ENCODE data around the gene ACER1.
A peak's percentile ranks its signal among the peaks of the same experiment; 100 is the strongest.
"Not testable (repeated sequence)": the region's sequence is repeated elsewhere in the genome, so short reads cannot be mapped to it uniquely, and the experiment has no call there.

ACER1 gene

GRCh38 chr19:6286676-6287075 lies 46.7 kb downstream of the ACER1 start:
- no peak for DNase-seq

DNA sequence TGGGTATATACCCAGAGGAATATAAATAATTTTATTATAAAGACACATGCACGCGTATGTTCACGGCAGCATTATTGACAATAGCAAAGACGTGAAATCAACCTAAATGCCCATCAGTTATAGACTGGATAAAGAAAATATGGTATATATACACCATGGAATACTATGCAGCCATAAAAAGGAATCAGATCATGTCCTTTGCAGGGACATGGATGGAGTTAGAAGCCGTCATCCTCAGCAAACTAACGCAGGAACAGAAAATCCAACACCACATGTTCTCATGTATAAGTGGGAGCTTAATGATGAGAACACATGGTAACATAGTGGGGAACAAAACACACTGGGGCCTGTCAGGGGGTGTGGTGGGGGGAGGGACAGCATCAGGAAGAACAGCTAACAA lies 51.0 kb downstream of the ACER1 start:
- DNase-seq: not testable (repeated sequence)

DNA sequence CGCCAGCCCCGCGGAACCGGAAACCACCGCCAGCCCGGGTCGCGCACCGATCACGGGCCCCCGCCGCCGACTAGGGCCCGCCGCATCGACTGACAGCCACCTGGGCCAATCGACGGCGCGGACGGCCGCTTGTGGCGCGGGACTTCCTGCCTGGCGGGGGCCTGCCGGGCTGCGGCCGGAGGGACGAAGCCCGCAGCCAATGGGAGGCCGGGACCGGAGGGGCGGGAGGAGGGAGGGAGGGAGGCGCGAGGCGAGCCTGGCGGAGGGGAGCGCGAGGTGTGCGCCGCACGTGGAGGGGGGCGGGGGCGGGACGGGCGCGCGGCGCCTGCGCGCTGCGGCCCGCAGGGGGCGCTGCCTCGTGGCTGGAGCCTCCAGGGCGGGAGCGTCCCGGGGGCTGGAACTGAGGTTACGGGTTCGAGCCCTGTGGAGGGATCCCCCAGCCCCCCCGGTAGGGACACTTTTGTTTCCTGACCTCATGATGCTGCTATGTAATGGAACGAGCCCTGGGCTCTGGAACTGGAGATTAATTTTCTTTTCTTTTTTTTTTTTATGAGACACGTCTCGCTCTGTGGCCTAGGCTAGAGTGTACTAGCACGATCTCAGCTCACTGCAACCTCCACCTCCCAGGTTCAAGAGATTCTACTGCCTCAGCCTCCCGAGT lies 53.4 kb downstream of the ACER1 start, which contains the start of gene MLLT1:
TSS of gene MLLT1 (minus strand) at position 45 of the 661 bp plus-strand sequence. CDS start 191 bp downstream, outside the sequence.
- DNase-seq: peak; percentile 95

GRCh38 chr19:6279620-6279930 lies 53.8 kb downstream of the ACER1 start:
- no peak for DNase-seq

DNA sequence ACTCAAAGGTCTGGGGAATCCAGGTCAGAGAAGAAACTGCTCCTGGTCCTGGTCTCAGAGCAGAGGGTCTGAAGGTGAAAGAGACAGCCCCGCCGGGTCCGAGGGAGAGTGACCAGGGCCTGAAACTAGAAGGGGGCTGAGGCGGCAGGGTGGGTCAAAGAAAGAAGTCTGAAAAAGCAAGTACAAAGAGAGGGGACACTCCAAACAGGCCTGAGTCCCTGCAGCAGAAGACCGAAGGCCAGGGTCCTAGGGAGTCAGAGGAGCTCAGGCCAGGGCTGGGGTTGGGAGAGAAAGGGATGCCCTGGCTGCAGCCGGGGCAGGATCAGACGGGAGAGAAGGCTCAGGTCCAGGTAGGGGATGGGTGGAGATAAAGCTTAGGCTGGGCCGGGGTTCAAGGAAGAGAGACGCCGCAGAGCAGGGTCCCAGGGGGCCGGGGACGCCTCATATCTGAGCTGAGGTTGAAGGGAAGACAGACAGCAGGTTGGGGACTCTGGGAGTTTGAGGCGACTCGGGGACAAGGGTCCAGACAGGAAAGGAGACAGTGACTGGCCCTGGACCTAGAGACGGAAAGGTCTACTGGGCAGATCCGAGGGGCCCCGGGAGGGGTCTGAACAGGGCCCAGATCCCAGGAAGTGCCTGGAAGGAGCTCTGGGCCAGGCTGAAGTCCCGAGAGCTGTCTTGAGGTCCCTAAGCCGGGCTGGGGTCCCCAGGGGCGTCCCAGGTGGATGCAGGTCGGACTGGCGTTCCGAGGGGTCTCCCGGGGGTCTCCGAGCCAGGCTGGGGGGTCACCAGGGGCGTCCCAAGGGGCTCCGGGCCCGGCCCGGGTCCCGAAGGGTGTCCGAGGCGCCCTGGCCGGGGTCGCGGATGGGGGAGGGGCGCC lies 54.4 kb downstream of the ACER1 start:
- DNase-seq: no peak

- no peak for DNase-seq
These were observed 55.4 kb downstream of the ACER1 start for GRCh38 chr19:6278051-6278450.

DNA sequence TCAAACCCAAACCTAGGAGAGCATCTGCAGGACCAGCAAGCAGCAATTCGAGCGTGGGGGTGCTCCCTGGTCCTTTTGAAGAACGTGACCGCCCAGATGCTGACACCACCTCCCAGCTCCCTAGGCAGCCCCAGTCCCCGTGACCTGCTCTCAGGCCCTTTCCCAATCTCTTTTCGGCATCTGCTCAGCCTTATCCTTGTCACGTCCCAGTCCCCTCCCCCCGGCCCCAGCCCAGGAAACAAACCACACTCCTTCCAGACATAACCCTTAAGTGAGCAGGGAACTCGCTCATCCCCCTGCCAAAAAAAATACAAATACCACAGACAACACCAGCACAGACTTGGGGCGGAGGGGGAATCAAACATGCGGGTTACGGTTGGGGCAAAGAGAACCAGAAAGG lies 57.0 kb downstream of the ACER1 start:
- no peak for DNase-seq

GRCh38 chr19:6275170-6275744 lies 58.2 kb downstream of the ACER1 start:
- no peak for DNase-seq

DNA sequence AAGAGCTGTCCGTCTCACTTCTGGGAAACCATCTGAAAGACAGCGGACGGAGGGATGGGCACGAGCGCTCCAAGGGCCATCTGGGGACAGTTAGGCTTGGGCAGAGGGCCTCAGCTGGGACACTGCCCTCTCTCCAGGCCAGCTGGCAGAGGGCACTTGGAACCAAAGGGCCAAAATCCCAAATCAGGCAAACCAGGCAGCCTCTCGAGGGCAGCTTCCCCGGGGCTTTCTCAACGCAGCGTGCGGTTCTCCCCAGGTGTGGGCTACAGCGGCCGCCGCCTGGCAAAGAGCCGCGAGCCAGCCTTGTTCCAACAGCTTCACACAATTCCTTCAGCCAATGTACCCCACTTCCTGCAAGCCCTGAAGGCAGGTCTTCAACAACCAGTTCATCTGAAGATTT lies 58.7 kb downstream of the ACER1 start:
- no peak for DNase-seq

DNA sequence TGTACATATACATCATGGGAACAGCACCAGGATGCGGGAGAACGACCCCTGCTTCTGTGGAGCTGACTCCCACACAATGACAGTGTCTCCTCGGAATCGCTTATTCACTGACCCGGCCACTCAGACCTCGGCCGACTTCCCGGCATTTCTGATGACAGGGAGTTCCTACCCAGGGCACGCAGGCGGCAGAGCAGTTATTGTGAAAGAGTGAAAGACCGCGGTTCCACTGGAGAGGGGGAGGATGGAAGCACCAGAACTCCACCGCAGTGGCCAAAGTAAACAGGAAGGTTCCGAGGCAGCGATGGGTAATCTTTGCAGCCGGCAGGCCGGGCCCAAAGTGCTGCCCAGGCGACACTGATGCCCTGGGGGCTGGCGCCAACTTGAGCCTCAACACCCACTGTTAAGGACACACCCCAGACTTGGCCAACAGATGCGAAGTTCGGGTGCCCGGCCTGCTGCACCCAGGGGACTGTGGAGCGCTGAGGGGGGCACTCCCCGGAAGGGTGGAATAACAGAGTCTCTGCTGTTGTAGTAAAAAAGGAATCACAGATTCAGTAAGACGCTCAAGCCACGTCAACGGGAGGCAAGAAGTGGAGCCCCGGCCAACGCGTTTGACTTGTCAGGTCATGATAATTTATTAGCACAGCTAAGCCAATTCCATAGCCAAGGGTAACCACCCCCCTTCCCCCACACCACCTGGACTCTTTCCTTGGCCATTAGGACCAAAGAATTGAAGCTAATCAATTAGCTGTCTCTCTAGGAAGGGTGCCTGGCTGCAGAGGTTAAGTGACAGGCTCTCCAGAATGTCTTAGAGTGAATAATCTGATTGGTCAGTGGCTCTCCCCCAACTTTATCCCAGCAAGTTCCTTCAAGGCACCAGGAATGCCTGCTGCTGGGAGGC lies 59.5 kb downstream of the ACER1 start:
- peak; percentile 73 for DNase-seq

DNA sequence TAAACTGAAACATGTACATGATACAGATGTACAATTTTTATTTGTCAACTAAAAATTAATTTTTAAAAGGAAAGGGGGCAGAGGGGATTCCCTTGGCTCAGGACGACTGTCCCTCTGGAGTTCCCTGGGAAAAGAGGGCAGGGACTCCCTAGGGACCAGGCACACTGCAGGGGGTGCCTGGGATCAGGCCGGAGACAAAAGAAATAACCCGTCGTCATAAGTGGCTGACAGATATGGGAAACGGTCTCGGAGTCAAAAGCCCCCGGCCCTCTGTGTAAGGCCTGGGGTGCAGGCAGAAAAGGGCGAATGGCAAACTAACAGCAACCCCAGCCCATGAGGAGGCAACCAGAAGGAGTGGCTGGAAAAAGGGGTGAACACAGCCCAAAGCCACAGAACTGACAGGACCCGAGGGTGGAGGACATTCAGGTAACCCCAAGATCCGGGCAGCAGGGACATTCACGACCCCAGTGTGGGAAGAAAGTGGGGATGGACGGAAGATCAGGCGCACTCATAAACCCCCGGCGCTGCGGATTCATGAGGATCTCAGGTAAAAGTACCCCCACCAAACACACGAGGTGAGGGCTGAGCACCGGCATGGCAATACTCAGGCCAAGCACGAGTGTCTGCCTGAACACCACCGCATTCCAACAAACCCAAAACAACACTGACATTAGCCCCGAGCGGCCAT lies 60.4 kb downstream of the ACER1 start:
- no peak for DNase-seq

DNA sequence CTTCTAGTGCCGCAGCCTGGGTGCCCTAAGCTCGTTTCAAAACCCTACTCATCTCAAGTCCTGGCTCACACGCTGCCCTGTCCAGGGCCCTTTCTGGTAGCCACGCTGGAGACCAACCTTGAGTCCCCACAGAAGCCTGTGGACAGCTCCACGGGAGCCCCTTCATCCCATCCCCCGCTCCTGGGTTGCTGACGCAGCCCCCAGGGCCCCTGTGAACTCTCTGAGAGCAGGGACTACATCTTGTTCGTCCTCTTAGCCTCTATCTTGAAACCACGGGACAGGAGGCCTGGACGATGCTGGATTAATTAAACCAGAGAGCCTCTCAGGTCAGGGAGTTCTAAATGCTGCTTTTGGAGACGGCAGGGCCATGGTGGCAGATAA lies 61.0 kb downstream of the ACER1 start:
- DNase-seq: no peak

GRCh38 chr19:6271721-6272410 lies 61.5 kb downstream of the ACER1 start:
- DNase-seq: no peak

- DNase-seq: no peak
These were observed 62.2 kb downstream of the ACER1 start for GRCh38 chr19:6271251-6271650.

- no peak for DNase-seq
These were observed 62.6 kb downstream of the ACER1 start for GRCh38 chr19:6270822-6271221.

GRCh38 chr19:6270076-6270745 lies 63.2 kb downstream of the ACER1 start:
- DNase-seq: no peak

DNA sequence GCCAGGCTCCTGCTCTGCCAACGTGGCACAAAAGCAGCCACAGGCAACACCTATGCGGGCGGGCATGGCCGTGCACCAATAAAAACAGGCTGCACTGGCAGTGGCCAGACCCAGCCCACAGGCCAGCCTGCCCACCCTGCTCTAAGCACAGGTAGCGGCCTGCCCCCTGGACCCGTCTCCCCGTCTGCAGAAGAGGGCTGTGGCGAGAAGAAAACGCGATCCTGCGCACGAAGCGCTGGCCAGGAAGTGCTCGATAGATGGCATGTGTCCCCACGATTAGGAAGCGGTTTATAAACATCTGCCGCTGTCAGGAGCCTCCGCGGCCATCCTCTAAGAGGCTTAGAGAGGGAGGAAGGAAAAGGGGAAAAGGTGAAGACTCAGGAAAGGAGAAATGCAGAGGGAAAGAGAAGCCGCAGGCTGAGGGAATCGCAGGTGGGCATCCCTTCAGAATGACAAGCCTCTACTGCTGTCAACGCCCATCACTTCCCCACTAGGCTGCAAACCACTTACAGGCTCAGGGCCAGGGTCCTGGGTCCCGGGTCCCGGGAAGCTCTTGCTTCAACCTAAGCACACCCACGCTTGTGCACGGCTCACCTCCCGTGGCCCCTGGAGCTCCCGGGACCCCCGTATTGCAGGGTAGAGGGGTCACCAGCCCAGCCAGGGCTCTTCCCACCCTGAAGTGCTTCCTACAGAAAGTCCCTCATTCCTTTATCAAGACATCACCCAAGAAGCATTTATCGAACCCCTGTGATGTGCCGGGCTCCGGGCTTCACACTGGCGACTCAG lies 64.1 kb downstream of the ACER1 start:
- DNase-seq: no peak

GRCh38 chr19:6268382-6268771 lies 65.0 kb downstream of the ACER1 start:
- no peak for DNase-seq

DNA sequence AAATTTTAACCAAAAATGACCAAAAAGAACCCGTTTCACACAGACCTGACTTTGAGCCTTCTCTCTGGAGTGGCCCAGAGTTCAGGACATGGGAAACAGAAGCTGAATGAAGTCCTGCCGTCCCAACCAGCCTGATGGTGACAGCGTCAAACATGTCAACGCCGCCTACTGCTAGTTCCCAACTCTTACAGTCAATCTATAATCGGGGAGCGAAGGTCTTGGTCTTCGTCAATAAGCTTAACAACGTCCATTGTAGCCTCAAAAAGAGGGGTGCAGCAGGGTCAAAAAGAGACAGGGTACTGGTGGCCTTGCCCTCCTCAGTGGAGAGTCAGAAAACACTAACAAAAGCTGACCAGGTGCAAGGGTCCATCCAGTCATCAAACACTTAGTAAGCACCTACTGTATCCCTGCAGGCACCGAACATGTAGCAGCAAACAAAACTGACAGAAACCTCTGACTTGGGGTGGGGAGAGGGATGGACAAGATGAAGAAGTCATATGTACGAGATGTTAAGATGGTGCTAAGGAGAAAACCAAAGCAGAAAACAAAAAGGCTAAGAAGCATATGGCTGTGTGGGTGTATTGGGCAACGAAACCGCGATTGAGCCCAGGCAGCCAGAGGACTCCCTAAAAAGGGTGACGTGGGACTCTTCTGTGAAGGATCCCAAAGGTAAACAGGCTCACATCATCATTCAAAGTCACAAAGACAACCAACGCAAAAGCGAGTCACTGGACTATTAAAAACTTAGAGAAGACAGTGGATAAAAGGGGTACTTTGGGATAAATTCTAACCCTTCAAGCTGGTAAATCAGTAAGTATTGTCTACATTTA lies 65.6 kb downstream of the ACER1 start:
- DNase-seq: no peak
